ENCODE measurements around the gene CPXM1. TPM values are rescaled to one million over a fixed set of nuclear protein-coding genes. Genes with fewer than 3 reads are reported as not detected.

CPXM1 gene
- total RNA-seq, 2 experiments from 2014 or later: 0.11 to 0.26 TPM

DNA sequence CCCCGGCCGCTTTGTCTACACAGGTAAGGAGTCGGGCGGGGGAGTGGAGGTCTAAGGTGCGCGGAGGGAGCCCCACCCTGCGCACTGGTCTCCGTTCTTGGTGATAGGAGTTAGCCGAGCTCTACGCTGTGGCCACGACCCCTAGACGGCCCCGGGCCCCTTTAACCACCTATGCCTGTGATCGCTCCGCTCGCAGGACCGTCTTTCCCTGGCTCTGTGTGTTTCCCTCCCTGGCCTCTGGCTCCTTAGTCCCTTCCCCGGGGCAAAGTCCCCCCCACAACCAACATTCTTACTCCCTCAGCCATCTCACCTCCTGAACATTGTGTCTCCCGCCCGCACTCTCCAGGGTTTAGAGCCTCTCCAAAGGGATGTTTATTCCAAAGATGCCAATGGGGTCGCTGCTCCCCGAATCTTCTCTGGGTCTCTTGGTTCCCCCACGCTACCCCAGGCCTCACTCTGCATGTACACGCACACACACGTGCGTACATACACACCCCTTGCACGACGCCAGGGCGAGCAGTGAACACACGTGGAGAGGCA is 50.4 kb downstream of the CPXM1 start:
- ATAC-seq (no peak), DNase-seq (no peak)

DNA sequence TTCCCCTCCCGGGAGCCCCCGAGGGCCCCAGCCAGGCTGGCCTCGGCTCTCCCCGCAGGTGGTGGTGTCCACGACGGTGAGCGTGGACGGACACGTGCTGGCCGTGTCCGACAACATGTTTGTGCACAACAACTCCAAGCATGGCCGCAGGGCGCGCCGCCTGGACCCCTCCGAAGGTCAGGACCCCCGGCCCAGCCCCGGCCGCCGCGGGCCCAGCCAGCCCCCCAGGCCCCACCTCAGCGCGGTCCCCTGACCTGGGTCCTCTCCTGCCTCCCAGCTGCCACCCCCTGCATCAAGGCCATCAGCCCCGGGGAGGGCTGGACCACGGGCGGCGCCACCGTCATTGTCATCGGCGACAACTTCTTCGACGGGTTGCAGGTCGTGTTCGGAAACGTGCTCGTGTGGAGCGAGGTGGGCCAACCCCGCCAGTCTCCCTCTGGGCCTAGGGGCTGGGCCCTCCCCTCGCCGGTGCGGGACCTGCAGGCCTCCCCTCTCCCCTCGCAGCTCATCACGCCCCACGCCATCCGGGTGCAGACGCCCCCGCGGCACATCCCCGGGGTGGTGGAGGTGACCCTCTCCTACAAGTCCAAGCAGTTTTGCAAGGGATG is 51.0 kb downstream of the CPXM1 start:
- H3K4me1 Mint-ChIP-seq (ENCODE audit: low read depth): peaks cover 18% of the 10 kb centered on the region
- POLR2A ChIA-PET: no interaction called here
- no peaks in the 10 kb centered on the region for H3K36me3 Mint-ChIP-seq (ENCODE audit: low read depth)
- CTCF ChIA-PET: interaction anchor here (1.7 kb wide), 2 partner anchors 20 to 62 kb away, joined by 3 to 4 read pairs; no protein-coding TSS in a partner anchor
- H3K4me3 Mint-ChIP-seq: no peak overlapping the region
- ATAC-seq (no peak), DNase-seq (no peak)
- H3K27me3 Mint-ChIP-seq (ENCODE audit: low read depth): peaks cover 46% of the 10 kb centered on the region
- H3K27ac Mint-ChIP-seq: no peak overlapping the region
- no peaks in the 10 kb centered on the region for H3K9me3 Mint-ChIP-seq (ENCODE audit: insufficient read depth)

More for the DNA sequence above, 50.4 kb downstream of the CPXM1 start:
- H3K36me3 Mint-ChIP-seq (ENCODE audit: low read depth): no peaks in the 10 kb centered on the region
- H3K4me1 Mint-ChIP-seq (ENCODE audit: low read depth): peaks cover 18% of the 10 kb centered on the region
- no peaks in the 10 kb centered on the region for H3K9me3 Mint-ChIP-seq (ENCODE audit: insufficient read depth)
- H3K27ac Mint-ChIP-seq: no peak overlapping the region
- H3K27me3 Mint-ChIP-seq (ENCODE audit: low read depth): peaks cover 52% of the 10 kb centered on the region
- CTCF ChIA-PET: interaction anchor here (1.7 kb wide), 2 partner anchors 20 to 62 kb away, joined by 3 to 4 read pairs; no protein-coding TSS in a partner anchor
- no peak overlapping the region for H3K4me3 Mint-ChIP-seq
- POLR2A ChIA-PET: no interaction called here

DNA sequence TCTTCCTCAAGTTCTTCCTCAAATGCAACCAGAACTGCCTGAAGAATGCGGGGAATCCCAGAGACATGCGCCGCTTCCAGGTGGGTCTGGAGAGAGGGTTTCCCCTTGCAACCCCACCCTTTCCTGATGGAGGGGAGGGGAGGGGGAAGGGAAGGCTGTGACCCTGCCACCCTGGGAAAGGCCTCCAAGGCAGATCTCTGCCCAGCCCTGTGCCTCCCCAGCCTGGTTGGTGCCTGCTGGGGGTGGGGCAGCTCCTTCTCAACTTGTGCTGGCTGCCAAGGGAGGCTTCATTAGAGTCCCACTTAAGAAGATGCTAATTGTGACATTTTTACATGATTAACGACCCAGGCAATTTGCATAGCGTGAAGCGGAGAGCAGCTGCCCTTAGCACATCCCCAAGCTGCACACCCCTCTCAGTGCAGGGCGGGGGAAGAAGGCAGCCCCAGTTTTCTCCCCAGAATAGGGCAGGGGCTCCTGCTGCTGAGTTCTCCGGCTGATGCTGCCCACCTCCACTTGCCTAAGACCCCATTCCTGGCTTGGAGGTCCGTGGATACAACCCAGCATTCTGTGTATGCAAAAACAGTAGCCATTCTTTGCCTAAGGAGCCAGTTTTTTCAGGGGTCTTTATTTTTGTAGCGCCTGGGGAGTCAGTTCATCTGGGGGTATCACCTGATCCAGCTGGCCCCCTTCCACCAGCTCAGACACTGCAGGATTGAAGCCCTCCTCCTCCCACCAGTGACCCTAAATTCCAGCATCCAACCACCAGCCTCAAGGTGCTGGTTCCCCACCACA is 51.7 kb downstream of the CPXM1 start:
- no peak overlapping the region for H3K27ac Mint-ChIP-seq
- ATAC-seq (no peak), DNase-seq (peak; percentile 20)
- ChIA-PET POLR2A (no interaction called here), CTCF (interaction anchor here (1.7 kb wide), 2 partner anchors 19 to 61 kb away, joined by 3 to 4 read pairs; no protein-coding TSS in a partner anchor)
- peaks cover 18% of the 10 kb centered on the region for H3K4me1 Mint-ChIP-seq (ENCODE audit: low read depth)
- peaks cover 40% of the 10 kb centered on the region for H3K27me3 Mint-ChIP-seq (ENCODE audit: low read depth)
- no peaks in the 10 kb centered on the region for H3K9me3 Mint-ChIP-seq (ENCODE audit: insufficient read depth)
- no peak overlapping the region for H3K4me3 Mint-ChIP-seq
- H3K36me3 Mint-ChIP-seq (ENCODE audit: low read depth): no peaks in the 10 kb centered on the region

DNA sequence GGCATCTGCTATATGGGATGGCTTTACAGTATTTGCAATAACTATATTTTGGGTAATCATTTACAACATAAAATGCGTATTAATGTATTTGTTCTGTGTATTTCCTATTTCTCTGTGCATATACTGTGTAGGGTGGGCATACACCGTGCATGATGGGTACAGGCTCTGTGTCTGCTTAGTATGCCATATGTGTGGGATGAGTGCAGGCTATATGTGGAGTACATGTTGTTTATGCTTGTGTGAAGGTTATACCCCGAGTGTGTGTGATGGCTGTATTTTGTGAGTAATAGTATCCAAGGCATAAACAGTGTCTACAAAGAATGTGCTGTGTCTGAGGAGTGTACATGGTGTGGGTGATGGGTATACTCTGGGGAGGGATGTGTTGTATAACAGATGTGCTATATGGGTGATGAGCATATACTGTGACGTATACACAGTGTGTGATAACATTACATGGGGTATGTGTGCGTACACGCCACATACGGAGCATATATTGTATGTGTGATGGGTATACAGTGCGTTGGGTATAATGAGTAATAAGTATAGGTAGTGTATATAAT is 52.7 kb downstream of the CPXM1 start:
- ATAC-seq (no peak), DNase-seq (peak; percentile 18)
- Mint-ChIP-seq H3K27ac (no peak overlapping the region), H3K36me3 (ENCODE audit: low read depth) (no peaks in the 10 kb centered on the region), H3K4me3 (no peak overlapping the region), H3K27me3 (ENCODE audit: low read depth) (peaks cover 37% of the 10 kb centered on the region), H3K4me1 (ENCODE audit: low read depth) (peaks cover 20% of the 10 kb centered on the region), H3K9me3 (ENCODE audit: insufficient read depth) (no peaks in the 10 kb centered on the region)
- ChIA-PET CTCF (no interaction called here), POLR2A (no interaction called here)

DNA sequence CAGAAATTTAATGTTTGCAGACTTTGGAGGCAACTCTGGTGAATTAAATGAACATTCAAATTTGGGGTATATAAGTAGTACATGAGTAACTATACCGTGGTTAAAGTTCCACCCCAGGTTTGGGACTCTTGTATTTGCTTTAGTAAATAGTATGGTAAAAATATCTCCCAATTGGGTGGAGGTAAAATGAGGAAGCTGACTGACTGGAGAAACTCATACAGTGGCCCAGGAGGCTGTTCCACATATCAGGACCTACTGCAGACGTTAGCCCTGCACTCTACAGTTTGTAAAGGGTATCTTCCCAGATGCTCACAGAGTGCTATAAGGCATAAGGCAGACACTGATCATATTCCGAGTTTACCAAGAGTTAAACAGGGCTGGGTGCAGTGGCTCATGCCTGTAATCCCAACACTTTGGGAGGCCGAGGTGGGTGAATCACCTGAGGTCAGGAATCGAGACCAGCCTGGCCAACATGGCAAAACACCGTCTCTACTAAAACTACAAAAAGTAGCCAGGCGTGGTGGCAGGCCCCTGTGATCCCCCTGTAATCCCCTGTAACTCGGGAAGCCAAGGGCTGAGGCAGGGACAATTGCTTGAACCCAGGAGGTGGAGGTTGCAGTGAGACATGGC is 53.7 kb downstream of the CPXM1 start:
- peaks cover 35% of the 10 kb centered on the region for H3K27me3 Mint-ChIP-seq (ENCODE audit: low read depth)
- POLR2A ChIA-PET: no interaction called here
- peak; percentile 18 for DNase-seq
- no peak overlapping the region for H3K27ac Mint-ChIP-seq
- peaks cover 28% of the 10 kb centered on the region for H3K4me1 Mint-ChIP-seq (ENCODE audit: low read depth)
- H3K9me3 Mint-ChIP-seq (ENCODE audit: insufficient read depth): no peaks in the 10 kb centered on the region
- no peak overlapping the region for H3K4me3 Mint-ChIP-seq
- no peaks in the 10 kb centered on the region for H3K36me3 Mint-ChIP-seq (ENCODE audit: low read depth)
- CTCF ChIA-PET: no interaction called here
- ATAC-seq: no peak

DNA sequence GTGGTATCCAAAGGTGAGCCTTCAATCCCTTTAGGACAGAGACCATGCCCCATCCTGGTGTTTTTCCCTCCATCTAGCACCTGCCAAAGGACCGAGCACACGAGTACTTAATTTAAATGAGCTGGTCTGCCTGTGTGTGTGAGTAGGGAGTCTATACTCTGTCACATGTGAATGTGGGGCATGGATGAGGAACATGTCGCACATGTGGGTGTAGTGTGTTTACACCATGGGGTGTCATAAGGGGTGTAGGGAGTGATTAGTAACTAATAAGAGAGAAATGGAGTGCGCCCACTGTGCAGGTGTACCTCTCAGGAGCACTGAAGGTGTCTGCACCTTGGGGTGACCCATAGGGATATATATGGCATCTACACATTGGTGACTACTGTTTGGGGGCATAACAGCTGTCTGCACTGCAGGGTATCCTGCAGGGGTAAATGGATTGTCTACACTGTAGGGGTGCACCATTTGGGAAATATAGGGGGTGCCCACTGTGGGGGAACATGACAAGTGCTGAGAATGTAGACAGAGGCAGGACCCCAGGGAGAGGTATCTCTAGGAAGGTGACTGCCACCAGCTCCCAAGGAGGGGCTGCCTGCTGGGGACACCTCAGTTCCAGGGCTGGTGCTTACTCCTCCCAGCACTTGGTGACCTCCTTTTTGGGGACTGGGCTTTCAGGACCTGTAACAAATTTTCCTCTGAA is 54.3 kb downstream of the CPXM1 start:
- H3K27ac Mint-ChIP-seq: no peak overlapping the region
- H3K27me3 Mint-ChIP-seq (ENCODE audit: low read depth): peaks cover 35% of the 10 kb centered on the region
- no peak for ATAC-seq
- H3K4me3 Mint-ChIP-seq: no peak overlapping the region
- DNase-seq: peak; percentile 18
- no peaks in the 10 kb centered on the region for H3K36me3 Mint-ChIP-seq (ENCODE audit: low read depth)
- POLR2A ChIA-PET: no interaction called here
- H3K4me1 Mint-ChIP-seq (ENCODE audit: low read depth): peaks cover 34% of the 10 kb centered on the region
- CTCF ChIA-PET: interaction anchor here (1.3 kb wide), 1 partner anchor 59 kb away, joined by 4 read pairs; no protein-coding TSS in a partner anchor
- H3K9me3 Mint-ChIP-seq (ENCODE audit: insufficient read depth): no peaks in the 10 kb centered on the region

DNA sequence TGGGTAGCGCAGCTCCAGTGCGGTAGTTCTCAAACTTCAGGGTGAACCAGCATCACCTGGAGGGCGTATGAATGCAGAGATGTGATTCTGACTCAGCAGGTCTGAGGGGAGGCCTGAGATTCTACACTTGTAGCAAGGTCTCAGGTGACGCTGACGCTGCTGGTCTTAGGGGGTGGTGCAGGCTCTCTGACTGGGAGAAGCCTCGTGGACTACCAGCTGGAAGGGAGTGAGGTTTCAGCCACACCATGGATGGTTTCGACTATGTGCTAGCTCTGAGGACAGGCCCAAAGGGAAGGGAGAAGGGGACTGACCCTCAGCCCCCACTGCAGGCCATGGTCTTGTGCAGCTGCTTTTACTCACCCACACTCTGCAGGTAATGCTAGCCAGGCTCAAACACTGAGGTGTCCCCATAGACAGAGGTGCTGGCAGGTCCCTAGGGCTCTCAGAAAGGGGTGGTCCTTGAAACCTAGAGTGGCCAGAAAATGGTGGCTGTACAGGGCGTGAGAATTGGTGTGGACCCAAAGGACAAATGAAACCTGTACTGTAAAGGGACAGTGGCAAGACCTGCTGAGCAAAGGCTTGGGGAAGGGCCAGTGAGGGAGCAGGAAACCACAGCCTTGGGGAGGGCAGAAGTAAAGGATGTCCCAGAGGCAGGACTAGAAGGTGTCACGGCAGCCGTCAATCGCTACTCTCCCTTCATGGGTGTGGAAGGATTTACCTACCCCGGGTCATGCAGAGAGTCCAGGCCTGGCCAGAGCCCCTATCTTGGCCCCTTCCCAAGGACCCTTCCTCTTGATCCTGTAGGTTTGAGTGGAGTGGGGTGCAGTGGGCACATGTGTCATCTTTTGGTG is 55.1 kb downstream of the CPXM1 start:
- Mint-ChIP-seq H3K36me3 (ENCODE audit: low read depth) (no peaks in the 10 kb centered on the region), H3K27ac (no peak overlapping the region), H3K4me1 (ENCODE audit: low read depth) (peaks cover 34% of the 10 kb centered on the region), H3K4me3 (no peak overlapping the region), H3K9me3 (ENCODE audit: insufficient read depth) (no peaks in the 10 kb centered on the region), H3K27me3 (ENCODE audit: low read depth) (peaks cover 27% of the 10 kb centered on the region)
- CTCF ChIA-PET: interaction anchor here (1.3 to 5.1 kb wide), 3 partner anchors 16 to 58 kb away, joined by 4 to 140 read pairs (median 21); no protein-coding TSS in a partner anchor
- POLR2A ChIA-PET: no interaction called here
- DNase-seq (peak; percentile 19), ATAC-seq (no peak)

Other genes with a start within 250 kb of the CPXM1 start
- 100 to 1,000 TPM; 441 to 450 TPM for gene NOP56, start 148.0 kb downstream of the CPXM1 start, total RNA-seq
- gene IDH3B, start 136.4 kb downstream of the CPXM1 start, total RNA-seq: 100 to 1,000 TPM in 1 of 2 experiments, 10 to 100 TPM in 1; 99.6 to 100 TPM
- gene EBF4, start 107.8 kb downstream of the CPXM1 start, total RNA-seq: not detected
- gene C20orf141, start 14.4 kb upstream of the CPXM1 start, total RNA-seq: not detected
- gene TMEM239, start 15.7 kb upstream of the CPXM1 start, total RNA-seq: not detected
- gene PCED1A, start 40.0 kb upstream of the CPXM1 start, total RNA-seq: 10 to 100 TPM; 17.3 to 17.9 TPM
- gene VPS16, start 40.1 kb upstream of the CPXM1 start, total RNA-seq: 10 to 100 TPM; 47.0 to 55.2 TPM
- 10 to 100 TPM; 58.5 to 60.9 TPM for gene PTPRA, start 72.9 kb upstream of the CPXM1 start, total RNA-seq
- 1 to 10 TPM; 1.5 to 1.7 TPM for gene GNRH2, start 243.0 kb upstream of the CPXM1 start, total RNA-seq
- 10 to 100 TPM; 37.4 to 38.9 TPM for gene MRPS26, start 245.4 kb upstream of the CPXM1 start, total RNA-seq